Ovary (tissue), 9 donors: ENCODE data around the gene SSC4D. TPM values are rescaled to one million over a fixed set of nuclear protein-coding genes. Genes with fewer than 3 reads are reported as not detected.
"Not testable (repeated sequence)": the region's sequence is repeated elsewhere in the genome, so short reads cannot be mapped to it uniquely, and the experiment has no call there.

ENCODE experiments used
- DNase-seq, 5 donors: peaks; one replicate each; pipeline ENCODE4 v3.0.0-alpha.2; 2019 to 2020
- H3K27ac ChIP-seq, 2 donors: fragments of 200-600 bp; one replicate each; pipeline versions ENCODE4 v1.5.1 to v1.8.0; 2019 to 2022
- H3K27me3 ChIP-seq: fragments of 200-600 bp; one replicate; pipeline ENCODE4 v1.8.0; 2022
- H3K36me3 ChIP-seq: fragments of 200-600 bp; sonication (generic); one replicate; pipeline ENCODE4 v1.5.1; 2019
- H3K4me1 ChIP-seq: one replicate; pipeline ENCODE4 v1.8.1; 2013; ENCODE audit warnings: mild to moderate bottlenecking, moderate library complexity; ENCODE audit not compliant: insufficient read depth
- H3K4me3 ChIP-seq: fragments of 200-600 bp; sonication (generic); one replicate; pipeline ENCODE4 v1.5.1; 2017
- H3K9me3 ChIP-seq, 2 donors: fragments of 200-600 bp in 1 of 2; sonication (generic) in 1 of 2; one replicate each; pipeline versions ENCODE4 v1.5.1 to v1.8.1; 2013 to 2019; ENCODE audit warnings: mild to moderate bottlenecking in 1 of 2, moderate library complexity in 1 of 2
- EP300 ChIP-seq: sonication (generic); formaldehyde crosslinking; IDR thresholded peaks from one replicate; pipeline ENCODE4 v1.6.1; 2017; ENCODE audit warnings: antibody characterized with exemption
- POLR2A ChIP-seq: fragments of 450-650 bp; IDR thresholded peaks from one replicate; pipeline ENCODE4 v1.6.1; 2017; ENCODE audit warnings: antibody characterized with exemption, mild to moderate bottlenecking, moderate library complexity
- WGBS, 3 donors: extraction: QIAGEN DNeasy Blood & Tissue Kit in 1 of 3; methylation state at CpG; one replicate each; pipeline versions ENCODE4 v1.1.5 to v1.1.7; 2013 to 2017; 5-methylcytosine and 5-hydroxymethylcytosine counted together
- intact Hi-C, 4 donors: fragments of 100-400 bp; cut with DNase I; formaldehyde crosslinking; loops; one replicate each; pipeline versions ENCODE4 v1.11.0 to v1.15.1; 2022 to 2023
- polyA plus RNA-seq, 2 donors: library from polyadenylated mRNA; stranded (reverse); fragments of 200-250 nt in 1 of 2; fragments of 350-450 nt in 1 of 2; fragmentation: Illumina TruSeq in 1 of 2; extraction: RNeasy Lipid Tissue Mini Kit (QIAGEN cat#74804) in 1 of 2; gene quantifications; one replicate each; pipeline ENCODE4 v1.2.3, GENCODE V29; 2013 to 2014
- total RNA-seq, 7 donors: library from RNA; depleted of rRNA in 2 of 7; stranded (reverse); fragments of >200 nt in 2 of 7; fragmentation: NEBNext Ultra II Directional in 3 of 7; extraction: Animal tissue kit (Norgen Biotek cat#: 25700) in 3 of 7; gene quantifications; one replicate each; pipeline versions ENCODE4 v1.1.0 to v1.2.4, GENCODE V29; 2016 to 2023
- TF ChIP-seq, protein P1 (sequence below), 3 donors: fragments of 450-650 bp in 2 of 3; fragments of 200-600 bp in 1 of 3; IDR thresholded peaks; one replicate each; pipeline versions ENCODE4 v1.5.1 to v1.8.0; 2016 to 2022; ENCODE audit warnings: antibody characterized with exemption in 3 of 3, mild to moderate bottlenecking in 1 of 3
- donor health status: DM: no; HTN: no; CAD: no; lungs with moderate emphysema.
- donor health status: DM: no; HTN: no; CAD: no.
- donor health status: Bipolar disorder and iron deficiency.
- donor health status: DM: yes; HTN: yes; CAD: no.
- donor health status: DM: no; HTN: no; CAD: no.
- donor health status: DM: yes; HTN: yes; CAD: no.

SSC4D gene
- total and polyA plus RNA-seq, 9 donors = 0.48 to 2.6 (median 1.0) TPM

DNA sequence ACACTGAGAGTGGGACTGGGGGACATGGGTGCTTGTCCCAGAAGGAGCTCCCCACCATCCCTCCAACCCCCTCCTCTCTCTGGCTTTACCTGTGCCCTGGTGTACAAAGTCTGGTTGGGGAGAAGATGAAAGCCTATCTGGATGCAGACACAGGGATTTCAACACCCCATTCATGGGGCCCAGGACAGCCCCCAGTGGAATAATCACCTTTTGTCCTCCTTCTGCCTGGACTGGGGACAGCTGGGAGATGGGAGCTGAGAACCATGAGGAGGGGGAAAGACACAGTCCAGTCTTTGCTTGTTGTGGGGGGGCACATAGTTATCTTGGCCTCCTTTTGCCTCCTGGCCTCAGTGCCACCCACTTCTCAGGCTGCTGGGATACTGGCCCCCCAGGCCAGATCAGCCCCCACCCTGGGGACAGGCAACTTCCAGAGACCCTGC, 1.4 kb downstream of the SSC4D start:
- TF ChIP-seq, protein P1, sequence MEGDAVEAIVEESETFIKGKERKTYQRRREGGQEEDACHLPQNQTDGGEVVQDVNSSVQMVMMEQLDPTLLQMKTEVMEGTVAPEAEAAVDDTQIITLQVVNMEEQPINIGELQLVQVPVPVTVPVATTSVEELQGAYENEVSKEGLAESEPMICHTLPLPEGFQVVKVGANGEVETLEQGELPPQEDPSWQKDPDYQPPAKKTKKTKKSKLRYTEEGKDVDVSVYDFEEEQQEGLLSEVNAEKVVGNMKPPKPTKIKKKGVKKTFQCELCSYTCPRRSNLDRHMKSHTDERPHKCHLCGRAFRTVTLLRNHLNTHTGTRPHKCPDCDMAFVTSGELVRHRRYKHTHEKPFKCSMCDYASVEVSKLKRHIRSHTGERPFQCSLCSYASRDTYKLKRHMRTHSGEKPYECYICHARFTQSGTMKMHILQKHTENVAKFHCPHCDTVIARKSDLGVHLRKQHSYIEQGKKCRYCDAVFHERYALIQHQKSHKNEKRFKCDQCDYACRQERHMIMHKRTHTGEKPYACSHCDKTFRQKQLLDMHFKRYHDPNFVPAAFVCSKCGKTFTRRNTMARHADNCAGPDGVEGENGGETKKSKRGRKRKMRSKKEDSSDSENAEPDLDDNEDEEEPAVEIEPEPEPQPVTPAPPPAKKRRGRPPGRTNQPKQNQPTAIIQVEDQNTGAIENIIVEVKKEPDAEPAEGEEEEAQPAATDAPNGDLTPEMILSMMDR (IDR thresholded peaks at IDR 0.05) = no peak
- TF ChIP-seq EP300 (no peak), POLR2A (no peak)
- no peak for DNase-seq
- intact Hi-C loops = no loop called here

DNA sequence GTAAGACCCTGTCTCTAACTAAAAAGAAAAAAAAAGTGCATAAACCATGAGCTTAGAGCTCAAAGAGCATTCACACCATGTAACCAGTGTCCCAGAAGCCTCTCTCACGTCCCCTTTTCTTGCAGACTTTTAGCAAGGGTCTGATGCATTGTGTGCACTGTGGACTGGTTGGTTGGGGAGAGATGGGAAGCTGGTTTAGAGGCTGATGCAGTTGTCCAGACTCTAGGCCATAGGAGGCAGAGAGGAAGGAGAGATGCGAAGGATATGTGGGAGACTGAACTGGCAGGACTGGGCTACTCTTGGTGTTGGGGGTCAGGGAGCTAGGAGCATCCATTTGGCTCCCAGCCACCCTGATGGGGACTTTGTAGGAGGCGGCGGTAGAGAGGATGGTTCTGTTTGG, 1.8 kb downstream of the SSC4D start:
- 76 to 87% (median 82%) methylated on average over 2 to 4 of the region's 4 CpGs for WGBS, 3 donors
- Histone ChIP-seq H3K4me3 (no peak overlapping the region), H3K27ac (no peak overlapping the region), H3K9me3 (no peaks in the 10 kb centered on the region), H3K27me3 (no peaks in the 10 kb centered on the region), H3K36me3 (no peaks in the 10 kb centered on the region), H3K4me1 (no peaks in the 10 kb centered on the region)
- intact Hi-C loops = no loop called here
- DNase-seq = no peak
- TF ChIP-seq POLR2A (no peak), EP300 (no peak)
- TF ChIP-seq, protein P1 (IDR thresholded peaks at IDR 0.05) = no peak

More for the DNA sequence above, 1.4 kb downstream of the SSC4D start:
- H3K36me3 ChIP-seq = no peaks in the 10 kb centered on the region
- no peaks in the 10 kb centered on the region for H3K9me3 ChIP-seq
- H3K27ac ChIP-seq = no peak overlapping the region
- no peaks in the 10 kb centered on the region for H3K27me3 ChIP-seq
- no peak overlapping the region for H3K4me3 ChIP-seq
- no peaks in the 10 kb centered on the region for H3K4me1 ChIP-seq

DNA sequence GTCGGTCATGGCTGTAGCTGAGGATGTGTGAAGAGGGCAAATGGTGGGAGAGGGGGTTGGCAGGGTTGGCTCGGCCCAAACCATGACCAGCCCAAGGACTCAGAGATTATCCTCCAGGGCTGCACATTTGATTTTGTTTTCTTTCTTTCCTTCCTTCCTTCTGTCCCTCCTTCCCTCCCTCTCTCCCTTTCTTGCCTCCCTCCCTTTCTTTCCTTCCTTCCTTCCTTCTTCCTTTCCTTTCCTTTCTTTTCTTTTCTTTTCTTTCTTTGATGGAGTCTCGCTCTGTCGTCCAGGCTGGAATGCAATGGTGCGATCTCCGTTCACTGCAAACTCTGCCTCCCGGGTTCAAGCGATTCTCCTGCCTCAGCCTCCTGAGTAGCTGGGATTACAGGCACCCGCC, 3.8 kb downstream of the SSC4D start:
- intact Hi-C loops = no loop called here
- no peaks in the 10 kb centered on the region for H3K36me3 ChIP-seq
- no peaks in the 10 kb centered on the region for H3K4me1 ChIP-seq
- no peak overlapping the region for H3K4me3 ChIP-seq
- H3K9me3 ChIP-seq = no peaks in the 10 kb centered on the region
- no peak for TF ChIP-seq POLR2A
- no peak for TF ChIP-seq EP300
- TF ChIP-seq, protein P1 (IDR thresholded peaks at IDR 0.05) = no peak
- no peaks in the 10 kb centered on the region for H3K27me3 ChIP-seq
- no peak overlapping the region for H3K27ac ChIP-seq
- no peak for DNase-seq
- WGBS, 3 donors = 81 to 91% (median 89%) methylated on average over 9 of the region's 9 CpGs

DNA sequence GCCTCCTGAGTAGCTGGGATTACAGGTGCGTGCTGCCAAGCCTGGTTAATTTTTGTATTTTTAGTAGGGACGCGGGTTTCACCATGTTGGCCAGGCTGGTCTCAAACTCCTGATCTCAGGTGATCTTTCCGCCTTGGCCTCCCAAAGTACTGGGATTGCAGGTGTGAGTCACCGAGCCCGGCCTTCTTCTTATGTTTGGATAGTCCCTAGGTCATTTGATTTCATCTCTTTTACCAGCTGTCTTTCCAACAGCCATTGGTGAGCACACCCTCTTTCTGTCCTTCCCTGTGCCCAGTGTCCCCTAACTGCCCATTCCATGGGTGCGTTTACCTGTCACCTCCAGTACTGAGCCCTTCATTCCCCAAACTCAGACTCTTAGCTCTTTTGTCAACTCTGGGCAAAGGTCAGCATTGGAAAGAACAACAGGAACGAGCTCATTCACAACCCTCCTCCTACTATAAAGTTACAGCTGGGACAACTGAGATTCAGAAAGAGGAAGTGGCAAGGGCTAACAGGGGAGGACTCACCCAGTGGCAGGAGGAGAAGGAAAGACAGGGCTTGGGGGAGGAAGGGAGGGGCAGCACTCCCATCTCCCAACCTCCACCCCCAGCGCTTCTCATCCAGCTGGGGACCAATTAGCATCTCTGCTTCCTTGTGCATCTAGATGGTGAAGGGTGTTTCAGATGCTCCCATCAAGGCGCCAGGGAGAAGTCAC, 5.6 kb downstream of the SSC4D start:
- TF ChIP-seq POLR2A = no peak
- no peak for TF ChIP-seq EP300
- TF ChIP-seq, protein P1 (IDR thresholded peaks at IDR 0.05) = no peak
- intact Hi-C loops = no loop called here
- no peaks in the 10 kb centered on the region for H3K36me3 ChIP-seq
- WGBS, 3 donors = 87 to 92% (median 88%) methylated on average over 10 of the region's 10 CpGs
- DNase-seq = no peak
- no peak overlapping the region for H3K27ac ChIP-seq
- no peaks in the 10 kb centered on the region for H3K27me3 ChIP-seq
- no peaks in the 10 kb centered on the region for H3K9me3 ChIP-seq
- H3K4me3 ChIP-seq = no peak overlapping the region
- H3K4me1 ChIP-seq = no peaks in the 10 kb centered on the region

DNA sequence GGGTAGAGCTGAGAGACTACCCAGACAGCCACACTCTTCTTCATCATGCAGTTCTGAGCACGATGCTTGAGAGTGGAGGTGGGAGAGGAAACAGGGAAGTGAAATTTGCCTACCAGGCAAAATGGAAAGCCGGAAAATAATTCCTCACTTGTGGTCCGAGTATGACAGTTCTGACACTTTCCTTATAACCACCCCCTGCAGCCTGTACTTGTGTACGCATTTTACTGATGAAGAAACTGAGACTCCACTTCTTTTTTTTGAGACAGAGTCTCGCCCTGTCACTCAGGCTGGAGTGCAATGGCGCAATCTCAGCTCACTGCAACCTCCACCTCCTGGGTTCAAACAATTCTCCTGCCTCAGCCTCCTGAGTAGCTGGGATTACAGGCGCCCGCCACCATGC, 6.4 kb downstream of the SSC4D start:
- H3K27me3 ChIP-seq, H3K9me3 ChIP-seq, H3K4me1 ChIP-seq, intact Hi-C loops, H3K36me3 ChIP-seq, H3K4me3 ChIP-seq, DNase-seq, H3K27ac ChIP-seq: not testable (repeated sequence)
- 70 to 73% (median 72%) methylated on average over 8 of the region's 8 CpGs for WGBS, 3 donors
